DMS53 (cell line): ENCODE results near the gene RCOR1.
"Not testable (repeated sequence)": the region's sequence is repeated elsewhere in the genome, so short reads cannot be mapped to it uniquely, and the experiment has no call there.

ENCODE experiments used
- DNase-seq: peaks from one replicate; lab custom pipeline; 2025; lab: John Stamatoyannopoulos, UW

Gene RCOR1

DNA sequence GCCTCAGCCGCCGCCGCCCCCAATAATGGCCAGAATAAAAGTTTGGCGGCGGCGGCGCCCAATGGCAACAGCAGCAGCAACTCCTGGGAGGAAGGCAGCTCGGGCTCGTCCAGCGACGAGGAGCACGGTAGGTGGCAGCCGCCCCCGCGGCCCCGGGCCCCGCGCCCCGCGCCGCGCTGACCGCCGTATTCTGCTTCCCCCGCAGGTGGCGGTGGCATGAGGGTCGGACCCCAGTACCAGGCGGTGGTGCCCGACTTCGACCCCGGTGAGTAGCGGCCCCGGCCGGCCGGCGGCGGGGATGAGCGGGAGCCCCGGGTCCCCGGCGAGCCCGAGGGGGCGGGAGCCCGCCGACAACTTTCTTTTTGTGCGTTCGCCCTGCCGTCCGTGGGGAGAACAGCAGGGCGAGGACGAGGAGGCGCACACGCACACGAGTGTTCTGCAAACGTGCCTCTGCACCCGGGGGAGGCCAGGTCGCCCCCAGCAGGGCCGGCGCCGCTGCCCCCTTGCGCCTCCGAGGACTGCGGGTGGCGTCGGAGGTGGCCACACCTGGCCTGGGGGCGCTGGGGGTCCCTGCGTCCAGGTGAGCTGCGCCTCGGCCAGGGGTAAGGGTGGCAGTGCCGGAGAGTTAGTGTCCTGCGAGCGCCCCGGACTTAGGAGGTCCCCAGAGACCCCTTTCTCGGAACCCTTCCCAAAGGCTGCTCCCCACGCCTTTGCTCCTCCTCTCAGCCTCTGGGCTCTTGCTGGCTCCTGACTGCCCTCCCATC, 794 bp downstream of the RCOR1 start:
- DNase-seq = peak; percentile 56

DNA sequence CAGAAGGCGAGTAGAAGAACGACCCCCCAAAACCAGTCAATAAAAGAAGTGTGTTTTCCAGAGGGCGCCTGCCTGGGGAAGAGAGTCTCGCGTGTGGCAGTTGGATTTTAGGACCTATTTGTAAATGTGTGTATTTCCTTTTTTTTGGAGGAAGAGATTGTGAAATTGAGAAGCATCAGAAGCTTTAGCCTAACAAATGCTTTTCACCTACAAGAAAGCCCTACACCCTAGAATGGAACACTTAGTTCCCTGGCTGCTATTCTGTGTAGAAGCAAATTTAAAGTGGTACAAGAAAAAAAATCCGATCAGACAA, 1.3 kb downstream of the RCOR1 start:
- peak; percentile 25 for DNase-seq

DNA sequence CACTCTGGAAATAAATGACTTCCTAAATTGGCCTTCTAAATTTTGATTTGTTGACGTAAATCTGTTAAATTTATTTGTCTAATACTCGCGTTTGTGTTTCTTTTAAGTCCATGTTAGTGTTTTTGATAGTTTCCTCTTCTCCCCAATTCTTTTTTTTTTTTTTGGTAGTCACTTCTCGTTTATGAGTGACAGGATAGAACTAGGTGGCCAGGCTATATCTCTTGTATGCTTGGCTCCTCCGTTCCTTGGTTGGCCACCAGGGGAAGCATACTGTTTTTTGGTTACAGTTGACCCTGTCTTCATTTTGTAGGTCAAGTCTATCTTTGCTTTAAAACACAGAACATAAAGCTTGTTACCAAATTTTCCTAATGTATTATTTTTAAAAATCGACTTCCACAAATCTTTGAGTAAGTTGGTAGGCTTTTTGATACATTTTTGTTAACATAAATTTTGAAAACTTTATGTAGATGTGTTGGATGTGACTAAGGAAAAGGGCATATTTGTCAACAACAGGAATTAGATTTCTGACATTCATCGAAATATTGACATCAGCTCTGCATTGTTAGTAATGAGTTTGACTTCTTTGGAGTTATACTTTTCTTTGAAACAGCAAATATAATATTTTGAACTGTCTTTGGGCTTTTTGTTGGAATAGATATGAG, 2.2 kb downstream of the RCOR1 start:
- DNase-seq = peak; percentile 83

DNA sequence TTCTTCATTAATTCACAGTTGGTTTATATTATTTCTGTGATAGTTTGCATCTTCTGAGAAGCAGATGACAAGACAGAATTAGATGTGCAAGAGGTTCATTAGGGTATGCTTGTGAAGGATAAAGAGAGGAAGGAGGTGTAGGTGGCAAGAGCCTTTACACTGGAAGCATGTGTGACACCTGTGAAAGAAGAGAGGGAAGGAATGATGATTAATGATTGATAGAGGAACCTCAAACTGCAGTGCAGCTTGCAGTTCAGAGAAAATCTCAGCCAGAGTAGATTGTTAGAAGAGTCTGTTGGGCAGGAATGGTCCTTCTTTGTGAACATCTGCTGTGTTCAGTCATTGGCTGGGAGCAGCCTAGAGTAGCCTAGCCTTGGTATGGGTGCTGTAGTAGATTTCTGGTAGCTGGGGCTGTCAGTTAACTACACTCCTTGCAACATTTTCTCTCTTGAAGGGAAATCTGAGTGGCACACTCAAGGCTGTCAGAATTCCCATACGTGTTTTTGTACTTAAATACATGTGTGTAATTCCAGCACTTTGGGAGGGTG, 9.0 kb downstream of the RCOR1 start:
- no peak for DNase-seq

DNA sequence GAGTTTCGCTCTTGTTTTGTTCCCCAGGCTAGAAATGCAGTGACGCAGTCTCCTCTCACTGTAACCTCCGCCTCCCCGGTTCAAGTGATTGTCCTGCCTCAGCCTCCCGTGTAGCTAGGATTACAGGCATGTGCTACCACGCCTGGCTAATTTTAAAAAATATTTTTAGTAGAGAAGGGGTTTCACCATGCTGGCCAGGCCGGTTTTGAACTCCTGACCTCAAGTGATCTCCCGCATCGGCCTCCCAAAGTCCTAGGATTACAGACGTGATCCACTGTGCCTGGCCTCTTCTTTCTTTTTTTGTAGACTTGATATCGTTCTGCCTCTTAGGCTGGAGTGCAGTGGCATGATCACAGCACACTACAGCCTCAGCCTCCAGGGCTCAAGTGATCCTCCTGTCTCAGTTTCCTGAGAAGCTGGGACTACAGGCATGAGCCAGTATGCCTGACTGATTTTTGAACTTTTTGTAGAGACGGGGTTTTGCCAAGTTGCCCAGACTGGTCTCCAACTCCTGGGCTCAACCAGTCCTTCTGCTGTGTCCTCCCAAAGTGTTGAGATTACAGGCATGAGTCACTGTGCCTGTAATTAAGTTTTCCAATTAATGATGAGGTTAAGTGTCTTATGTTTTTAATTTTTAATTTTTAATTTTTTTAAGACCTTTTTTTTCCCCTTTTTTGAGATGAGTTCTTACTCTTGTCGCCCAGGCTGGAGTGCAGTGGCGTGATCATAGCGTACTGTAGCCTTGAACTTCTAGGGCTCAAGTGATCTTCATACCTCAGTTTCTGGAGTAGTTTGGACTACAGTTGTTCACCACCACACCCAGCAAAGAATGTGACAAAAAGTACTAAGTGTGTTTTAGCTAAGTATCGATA, 10.2 kb downstream of the RCOR1 start:
- DNase-seq = no peak

DNA sequence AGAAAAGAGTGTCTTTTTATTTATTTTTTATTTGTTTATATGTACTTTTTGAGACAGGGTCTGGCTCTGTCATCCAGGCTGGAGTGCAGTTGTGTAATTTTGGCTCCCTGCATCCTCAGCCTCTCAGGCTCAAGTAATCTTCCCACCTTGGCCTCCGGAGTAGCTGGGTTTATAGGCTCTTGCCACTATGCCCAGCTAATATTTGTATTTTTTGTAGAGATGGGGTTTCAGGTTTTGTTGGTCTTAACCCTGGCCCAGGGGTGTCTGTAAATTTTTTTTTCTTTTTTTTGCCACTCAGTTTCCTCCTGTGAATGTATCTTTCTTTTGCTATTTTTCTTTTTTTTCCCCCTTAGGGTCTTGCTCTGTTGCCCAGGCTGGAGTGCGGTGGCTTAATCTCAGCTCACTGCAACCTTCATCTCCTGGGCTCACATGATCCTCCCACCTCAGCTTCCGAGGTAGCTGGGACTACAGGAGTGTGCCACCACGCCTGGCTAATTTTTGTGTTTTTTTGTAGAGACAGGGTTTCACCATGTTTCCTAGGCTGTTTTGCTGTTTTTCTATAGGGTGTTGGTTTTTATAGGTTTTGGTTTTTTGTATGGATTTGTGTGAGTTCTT, 11.0 kb downstream of the RCOR1 start:
- no peak for DNase-seq

GRCh38 chr14:102604183-102604582, 11.7 kb downstream of the RCOR1 start:
- DNase-seq = no peak

GRCh38 chr14:102605029-102605428, 12.6 kb downstream of the RCOR1 start:
- DNase-seq = no peak

DNA sequence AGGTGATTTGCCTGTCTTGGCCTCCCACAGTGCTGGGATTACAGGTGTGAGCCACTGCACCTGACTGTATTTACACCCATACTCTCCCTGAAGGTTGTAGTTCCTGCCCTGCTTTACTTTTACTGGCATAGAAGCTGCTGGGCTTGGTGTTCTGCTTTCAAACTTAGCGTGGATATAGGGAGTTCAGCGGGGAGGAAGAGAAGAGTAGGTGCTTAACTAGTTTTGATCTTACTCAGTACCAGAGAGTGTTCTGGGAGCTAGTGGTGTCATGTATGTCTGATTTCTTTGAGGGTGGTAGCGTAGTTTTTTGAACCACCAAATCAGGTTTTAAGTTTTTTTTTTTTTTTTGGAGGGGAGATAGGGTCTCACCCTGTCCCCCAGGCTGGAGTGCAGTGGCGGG, 13.8 kb downstream of the RCOR1 start:
- DNase-seq = no peak

GRCh38 chr14:102608064-102608446, 15.6 kb downstream of the RCOR1 start:
- no peak for DNase-seq

DNA sequence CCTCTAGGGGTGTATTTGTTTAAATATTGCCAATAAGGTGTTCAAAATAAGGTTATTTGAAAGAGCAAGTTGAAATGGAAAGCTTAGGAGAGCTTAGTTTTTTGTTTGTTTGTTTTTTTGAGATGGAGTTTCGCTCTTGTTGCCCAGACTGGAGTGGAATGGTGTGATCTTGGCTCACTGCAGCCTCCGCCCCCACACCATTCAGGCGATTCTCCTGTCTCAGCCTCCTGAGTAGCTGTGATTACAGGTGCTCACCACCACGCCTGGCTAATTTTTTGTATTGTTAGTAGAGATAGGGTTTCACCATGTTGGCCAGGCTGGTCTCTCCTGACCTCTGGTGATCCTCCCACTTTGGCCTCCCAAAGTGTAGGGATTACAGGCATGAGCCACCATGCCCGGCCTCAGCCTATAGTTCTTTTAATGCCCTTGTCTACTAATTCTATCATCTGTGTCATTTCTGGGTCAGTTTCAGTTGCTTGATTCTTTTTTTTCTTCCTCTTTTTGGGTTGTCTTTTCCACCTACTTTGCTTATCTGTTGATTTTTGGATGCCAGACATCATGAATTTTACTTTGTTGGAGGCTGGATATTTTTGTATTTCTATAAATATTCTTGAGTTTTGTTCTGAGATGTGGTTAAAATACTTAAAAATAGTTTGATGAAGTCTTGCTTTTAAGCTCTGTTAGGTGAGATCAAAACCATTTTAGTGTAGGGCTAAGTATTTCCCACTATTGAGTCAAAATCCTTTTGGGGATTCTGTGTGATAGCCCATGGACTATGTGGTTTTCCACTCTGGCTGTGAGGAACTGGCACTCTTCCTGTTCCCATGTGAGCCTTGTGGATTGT, 18.7 kb downstream of the RCOR1 start:
- no peak for DNase-seq

GRCh38 chr14:102616318-102616717, 23.9 kb downstream of the RCOR1 start:
- DNase-seq = no peak

- no peak for DNase-seq
Measured at GRCh38 chr14:102616799-102617198, 24.4 kb downstream of the RCOR1 start.

DNA sequence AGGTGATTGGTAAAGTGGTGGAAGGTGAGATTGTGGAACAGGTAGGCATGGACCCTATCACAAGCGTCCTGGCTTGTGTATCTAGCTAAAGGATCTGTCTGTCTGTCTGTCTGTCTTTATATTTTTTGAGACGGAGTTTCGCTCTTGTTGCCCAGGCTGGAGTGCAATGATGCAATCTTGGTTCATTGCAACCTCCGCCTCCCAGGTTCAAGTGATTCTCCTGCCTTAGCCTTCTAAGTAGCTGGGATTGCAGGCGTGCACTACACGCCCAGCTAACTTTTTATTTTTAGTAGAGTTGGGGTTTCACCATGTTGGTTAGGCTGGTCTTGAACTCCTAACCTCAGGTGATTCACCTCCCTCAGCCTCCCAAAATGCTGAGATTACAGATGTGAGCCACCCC, 26.6 kb downstream of the RCOR1 start:
- not testable (repeated sequence) for DNase-seq

GRCh38 chr14:102620413-102620812, 28.0 kb downstream of the RCOR1 start:
- DNase-seq = no peak

- no peak for DNase-seq
Measured at GRCh38 chr14:102622262-102622885, 29.9 kb downstream of the RCOR1 start.

- DNase-seq = no peak
Measured at GRCh38 chr14:102624666-102625065, 32.2 kb downstream of the RCOR1 start.

DNA sequence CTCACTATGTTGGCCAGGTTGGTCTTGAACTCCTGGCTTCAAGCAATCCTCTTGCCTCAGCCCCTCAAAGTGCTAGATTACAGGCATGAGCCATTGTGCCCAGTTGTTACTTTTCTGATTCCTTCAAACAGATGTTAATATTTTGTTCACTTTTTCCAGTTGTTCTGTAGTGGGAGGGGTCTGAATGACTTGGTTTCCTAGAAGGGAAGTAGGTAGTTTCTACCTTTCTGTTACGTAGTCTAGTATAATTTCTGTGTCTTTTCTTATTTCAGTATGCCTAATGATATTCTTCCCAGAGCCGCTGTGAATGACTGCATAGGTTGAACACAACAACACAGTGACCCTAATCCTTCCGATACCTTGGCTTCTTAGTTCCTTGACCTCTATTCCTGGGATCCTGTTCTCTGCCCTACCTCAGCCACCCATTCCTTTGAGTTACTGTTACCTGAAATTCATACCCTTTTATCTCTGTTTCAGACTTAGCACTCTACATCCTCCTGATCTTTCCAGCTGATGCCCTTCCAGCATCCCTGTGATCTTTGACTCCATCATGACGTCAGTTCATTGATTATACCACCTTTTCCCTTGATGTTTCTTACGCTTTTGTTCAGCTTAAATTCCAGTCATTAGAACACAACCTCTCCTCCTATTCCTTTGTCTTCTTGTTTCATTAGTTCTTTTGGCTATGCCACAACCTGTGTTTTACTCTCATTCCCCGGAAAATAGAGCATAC, 33.3 kb downstream of the RCOR1 start:
- DNase-seq = no peak

- no peak for DNase-seq
Measured at GRCh38 chr14:102626530-102626929, 34.1 kb downstream of the RCOR1 start.

DNA sequence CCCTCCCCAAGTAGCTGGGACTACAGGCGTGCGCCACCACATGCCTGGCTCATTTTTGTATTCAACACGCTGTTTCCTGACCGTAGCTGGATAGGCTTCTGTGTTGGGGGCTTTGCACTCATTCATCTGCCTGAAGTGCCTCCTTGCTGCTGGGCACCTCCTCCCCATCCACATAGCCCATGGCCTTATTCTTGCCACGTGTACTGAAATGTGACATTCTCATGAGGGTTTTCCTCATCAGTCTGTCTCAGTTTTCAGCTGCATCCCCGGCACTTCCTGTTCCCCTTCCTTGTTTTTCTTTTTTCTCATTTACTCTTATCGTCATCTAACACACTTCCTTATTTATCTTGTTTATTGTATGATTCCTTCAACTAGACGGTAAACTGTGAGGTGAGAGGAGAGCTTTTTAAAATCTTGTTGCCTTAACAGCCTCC, 36.6 kb downstream of the RCOR1 start:
- no peak for DNase-seq
